GM23248 (cell line): ENCODE results near the gene COL6A3.

Source experiments
- EZH2 ChIP-seq: fragments of 200-600 bp; sonication (generic); IDR thresholded peaks from 2 replicates; pipeline ENCODE4 v1.6.1; 2018; ENCODE audit warnings: antibody characterized with exemption, mild to moderate bottlenecking; ENCODE audit not compliant: insufficient read depth, poor library complexity, severe bottlenecking
- EZH2phosphoT487 ChIP-seq: fragments of 200-600 bp; sonication (generic); IDR thresholded peaks from 2 replicates; pipeline ENCODE4 v1.6.1; 2018; ENCODE audit warnings: antibody characterized with exemption, moderate library complexity, mild to moderate bottlenecking, low read depth; ENCODE audit not compliant: insufficient read depth

- TF ChIP-seq EZH2phosphoT487 = no peak
- no peak for TF ChIP-seq EZH2
Measured at GRCh38 chr2:237405605-237406004, 8.4 kb downstream of the COL6A3 start.
